HCT116 (cell line): ENCODE measurements around the gene WSCD2. TPM values are rescaled to one million over a fixed set of nuclear protein-coding genes. Genes with fewer than 3 reads are reported as not detected.

Experiments used
- ATAC-seq: fragments of 200-7000 bp; cut with Tn5 transposase; 2 replicates; pipeline ENCODE4 v1.9.1; 2020; ENCODE audit warnings: mild to moderate bottlenecking, moderate library complexity
- BruUV-seq: library from RNA; stranded (reverse); fragments of 400-500 nt; replicated peaks from 2 replicates; lab custom pipeline; 2021; lab: Mats Ljungman, UMichigan
- CTCF ChIA-PET: fragments of 300-600 bp; sonication (Branson Sonifier 250); formaldehyde crosslinking; loops from one replicate; lab custom pipeline; 2021; ENCODE audit warnings: antibody characterized with exemption; lab: Charles Lee
- POLR2A ChIA-PET: fragments of 300-600, 350-600 bp; sonication (Branson Sonifier 250); formaldehyde crosslinking; loops from one replicate; lab custom pipeline; 2021; ENCODE audit warnings: antibody characterized with exemption; lab: Charles Lee
- RAD21 ChIA-PET, 2 experiments: fragments of 300-600 bp; sonication (Branson Sonifier 250); formaldehyde crosslinking; loops; one replicate each; lab custom pipeline; 2023; ENCODE audit warnings: low total read pairs in 2 of 2; ENCODE audit not compliant: uncharacterized antibody in 2 of 2, unreplicated experiment in 2 of 2, low non-redundant PET in 1 of 2; lab: Charles Lee
- DNase-seq: peaks from one replicate; pipeline ENCODE4 v3.0.0-alpha.2; 2010; ENCODE audit warnings: low read depth, low spot score
- H2AFZ ChIP-seq: fragments of 200-600 bp; shearing (Covaris generic), sonication (generic); 2 replicates; pipeline ENCODE4 v1.6.1; 2017; ENCODE audit warnings: low read depth, mixed run types, mixed read lengths, antibody characterized with exemption, low read length; ENCODE audit not compliant: poor library complexity, severe bottlenecking
- H3K27ac ChIP-seq: 2 replicates; pipeline ENCODE4 v1.5.1; 2012; ENCODE audit warnings: low read depth, low read length
- H3K27me3 ChIP-seq: fragments of 200-600 bp; sonication (generic); 2 replicates; pipeline ENCODE4 v1.6.1; 2016; ENCODE audit warnings: mixed run types, low read length, mixed read lengths; ENCODE audit not compliant: insufficient read depth
- H3K36me3 ChIP-seq, 2 experiments: fragments of 200-500 bp in 1 of 2; fragments of 200-600 bp in 1 of 2; sonication (Bioruptor generic) in 1 of 2; sonication (generic) in 1 of 2; 2 replicates each; pipeline versions ENCODE4 v1.5.1 to v1.6.1; 2014 to 2016; ENCODE audit warnings: low read length in 2 of 2, inconsistent platforms in 1 of 2, mixed read lengths in 1 of 2, mixed run types in 1 of 2; ENCODE audit not compliant: insufficient read depth in 2 of 2, control insufficient read depth in 1 of 2
- H3K4me1 ChIP-seq, 2 experiments: fragments of 200-600 bp in 1 of 2; sonication (generic) in 1 of 2; 2 replicates each; pipeline versions ENCODE4 v1.5.1 to v1.6.1; 2012 to 2017; ENCODE audit warnings: low read length in 2 of 2, inconsistent platforms in 1 of 2, mild to moderate bottlenecking in 1 of 2, mixed read lengths in 1 of 2, mixed run types in 1 of 2, moderate library complexity in 1 of 2; ENCODE audit not compliant: insufficient read depth in 2 of 2, control insufficient read depth in 1 of 2
- H3K4me2 ChIP-seq: fragments of 200-600 bp; sonication (generic); 2 replicates; pipeline ENCODE4 v1.6.1; 2017; ENCODE audit warnings: mixed run types, low read length, mixed read lengths
- H3K4me3 ChIP-seq, 2 experiments: fragments of 200-600 bp in 1 of 2; sonication (generic) in 1 of 2; replicated peaks in 1 of 2; 2 replicates each; pipeline ENCODE4 v1.5.1; 2011 to 2016; ENCODE audit warnings: low read length in 2 of 2, control low read depth in 1 of 2, low read depth in 1 of 2, mild to moderate bottlenecking in 1 of 2, mixed read lengths in 1 of 2, mixed run types in 1 of 2
- H3K79me2 ChIP-seq: fragments of 200-600 bp; sonication (generic); 2 replicates; pipeline ENCODE4 v1.6.1; 2017; ENCODE audit warnings: mild to moderate bottlenecking, mixed run types, low read length, moderate library complexity, mixed read lengths; ENCODE audit not compliant: insufficient read depth
- H3K9ac ChIP-seq: fragments of 200-600 bp; sonication (generic); 2 replicates; pipeline ENCODE4 v1.6.1; 2016; ENCODE audit warnings: low read length, mixed read lengths
- H3K9me2 ChIP-seq: fragments of 200-600 bp; sonication (generic), shearing (Covaris generic); 2 replicates; pipeline ENCODE4 v1.6.1; 2017; ENCODE audit warnings: mixed run types, mild to moderate bottlenecking, moderate library complexity; ENCODE audit not compliant: insufficient read depth
- H3K9me3 ChIP-seq, 2 experiments: fragments of 200-500 bp in 1 of 2; fragments of 200-600 bp in 1 of 2; sonication (Bioruptor generic) in 1 of 2; sonication (generic) in 1 of 2; 2 replicates each; pipeline ENCODE4 v1.6.1; 2014 to 2017; ENCODE audit warnings: low read length in 2 of 2, mixed read lengths in 2 of 2, inconsistent platforms in 1 of 2, low read depth in 1 of 2, mild to moderate bottlenecking in 1 of 2, mixed run types in 1 of 2, moderate library complexity in 1 of 2; ENCODE audit not compliant: control insufficient read depth in 1 of 2, insufficient read depth in 1 of 2
- H4K20me1 ChIP-seq: fragments of 200-600 bp; sonication (generic), shearing (Covaris generic); 2 replicates; pipeline ENCODE4 v1.6.1; 2017; ENCODE audit warnings: mixed run types, mild to moderate bottlenecking, moderate library complexity; ENCODE audit not compliant: insufficient read depth
- CBX3 ChIP-seq: IDR thresholded peaks from 2 replicates; pipeline ENCODE4 v1.6.1; 2012; ENCODE audit warnings: low read depth
- CEBPB ChIP-seq: IDR thresholded peaks from 2 replicates; pipeline ENCODE4 v1.6.1; 2012; ENCODE audit warnings: low read depth
- CTCF ChIP-seq, 3 experiments: fragments of 200-600 bp in 1 of 3; sonication (generic) in 1 of 3; IDR thresholded peaks in 2 of 3; conservative IDR thresholded peaks in 1 of 3; 2 replicates each; pipeline ENCODE4 v1.5.1; 2012 to 2017; ENCODE audit warnings: low read depth in 2 of 3, low read length in 2 of 3, antibody characterized with exemption in 1 of 3, borderline replicate concordance in 1 of 3, control low read depth in 1 of 3, mild to moderate bottlenecking in 1 of 3, mixed read lengths in 1 of 3, mixed run types in 1 of 3, moderate library complexity in 1 of 3; ENCODE audit not compliant: insufficient read depth in 1 of 3
- EGR1 ChIP-seq: IDR thresholded peaks from 2 replicates; pipeline ENCODE4 v1.6.1; 2012; ENCODE audit warnings: low read depth
- ELF1 ChIP-seq: IDR thresholded peaks from 2 replicates; pipeline ENCODE4 v1.6.1; 2012; ENCODE audit warnings: low read depth, borderline replicate concordance
- EZH2phosphoT487 ChIP-seq: fragments of 200-600 bp; IDR thresholded peaks from 2 replicates; pipeline ENCODE4 v1.6.1; 2018; ENCODE audit warnings: antibody characterized with exemption, borderline replicate concordance
- FOSL1 ChIP-seq: IDR thresholded peaks from 2 replicates; pipeline ENCODE4 v1.6.1; 2012; ENCODE audit warnings: low read depth
- POLR2A ChIP-seq: IDR thresholded peaks from 2 replicates; pipeline ENCODE4 v1.7.0; 2011; ENCODE audit warnings: borderline replicate concordance; ENCODE audit not compliant: insufficient read depth, insufficient read length; ENCODE audit errors: extremely low read depth
- POLR2AphosphoS5 ChIP-seq: IDR thresholded peaks from 2 replicates; pipeline ENCODE4 v1.6.1; 2011; ENCODE audit warnings: mild to moderate bottlenecking, low read depth, low read length, moderate library complexity
- RAD21 ChIP-seq: IDR thresholded peaks from 2 replicates; pipeline ENCODE4 v1.6.1; 2012; ENCODE audit warnings: low read depth, mild to moderate bottlenecking
- SIN3A ChIP-seq: IDR thresholded peaks from 2 replicates; pipeline ENCODE4 v1.6.1; 2012; ENCODE audit warnings: low read depth
- SP1 ChIP-seq: IDR thresholded peaks from 2 replicates; pipeline ENCODE4 v1.6.1; 2012; ENCODE audit warnings: low read depth
- SRF ChIP-seq: IDR thresholded peaks from 2 replicates; pipeline ENCODE4 v1.6.1; 2012; ENCODE audit warnings: low read depth
- TCF7L2 ChIP-seq: IDR thresholded peaks from 2 replicates; pipeline ENCODE4 v1.7.0; 2011; ENCODE audit warnings: borderline replicate concordance, inconsistent platforms; ENCODE audit not compliant: insufficient read depth, insufficient read length; ENCODE audit errors: extremely low read depth
- YY1 ChIP-seq: IDR thresholded peaks from 2 replicates; pipeline ENCODE4 v1.6.1; 2011; ENCODE audit warnings: low read length, low read depth, moderate library complexity, mild to moderate bottlenecking; ENCODE audit not compliant: insufficient replicate concordance; ENCODE audit errors: extremely low read depth
- ZFX ChIP-seq: fragments of 450-650 bp; IDR thresholded peaks from 2 replicates; pipeline ENCODE4 v1.6.1; 2017
- intact Hi-C: fragments of 100-400 bp; cut with micrococcal nuclease; formaldehyde crosslinking; loops from 2 replicates; pipeline ENCODE4 v1.10.0; 2022
- total RNA-seq: library from RNA; stranded (reverse); gene quantifications from one replicate; pipeline ENCODE4 v1.2.1, GENCODE V29; 2021; ENCODE audit not compliant: unreplicated experiment
- TF ChIP-seq, protein P1 (sequence below): IDR thresholded peaks from 2 replicates; pipeline ENCODE4 v1.6.1; 2012; ENCODE audit warnings: low read depth
- TF ChIP-seq, protein P2 (sequence below): IDR thresholded peaks from 2 replicates; pipeline ENCODE4 v1.6.1; 2012

Gene WSCD2
- total RNA-seq, 1 experiment from 2014 or later: 0.05 TPM

GRCh38 chr12:108295641-108296040 lies 166.6 kb downstream of the WSCD2 start (continued):
- TF ChIP-seq, protein P1, sequence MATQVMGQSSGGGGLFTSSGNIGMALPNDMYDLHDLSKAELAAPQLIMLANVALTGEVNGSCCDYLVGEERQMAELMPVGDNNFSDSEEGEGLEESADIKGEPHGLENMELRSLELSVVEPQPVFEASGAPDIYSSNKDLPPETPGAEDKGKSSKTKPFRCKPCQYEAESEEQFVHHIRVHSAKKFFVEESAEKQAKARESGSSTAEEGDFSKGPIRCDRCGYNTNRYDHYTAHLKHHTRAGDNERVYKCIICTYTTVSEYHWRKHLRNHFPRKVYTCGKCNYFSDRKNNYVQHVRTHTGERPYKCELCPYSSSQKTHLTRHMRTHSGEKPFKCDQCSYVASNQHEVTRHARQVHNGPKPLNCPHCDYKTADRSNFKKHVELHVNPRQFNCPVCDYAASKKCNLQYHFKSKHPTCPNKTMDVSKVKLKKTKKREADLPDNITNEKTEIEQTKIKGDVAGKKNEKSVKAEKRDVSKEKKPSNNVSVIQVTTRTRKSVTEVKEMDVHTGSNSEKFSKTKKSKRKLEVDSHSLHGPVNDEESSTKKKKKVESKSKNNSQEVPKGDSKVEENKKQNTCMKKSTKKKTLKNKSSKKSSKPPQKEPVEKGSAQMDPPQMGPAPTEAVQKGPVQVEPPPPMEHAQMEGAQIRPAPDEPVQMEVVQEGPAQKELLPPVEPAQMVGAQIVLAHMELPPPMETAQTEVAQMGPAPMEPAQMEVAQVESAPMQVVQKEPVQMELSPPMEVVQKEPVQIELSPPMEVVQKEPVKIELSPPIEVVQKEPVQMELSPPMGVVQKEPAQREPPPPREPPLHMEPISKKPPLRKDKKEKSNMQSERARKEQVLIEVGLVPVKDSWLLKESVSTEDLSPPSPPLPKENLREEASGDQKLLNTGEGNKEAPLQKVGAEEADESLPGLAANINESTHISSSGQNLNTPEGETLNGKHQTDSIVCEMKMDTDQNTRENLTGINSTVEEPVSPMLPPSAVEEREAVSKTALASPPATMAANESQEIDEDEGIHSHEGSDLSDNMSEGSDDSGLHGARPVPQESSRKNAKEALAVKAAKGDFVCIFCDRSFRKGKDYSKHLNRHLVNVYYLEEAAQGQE: no peak
- TF ChIP-seq FOSL1 (no peak), POLR2A (no peak), ZFX (no peak), CTCF (IDR thresholded peaks at IDR 0.05 in 2 of 3, conservative IDR thresholded peaks at IDR 0.05 in 1 of 3; ENCODE audit: borderline replicate concordance in 1 of 3, insufficient read depth in 1 of 3, low read depth in 2 of 3, low read length in 2 of 3) (no peak), SIN3A (no peak)
- TF ChIP-seq, all 23 proteins: peak for 0

DNA sequence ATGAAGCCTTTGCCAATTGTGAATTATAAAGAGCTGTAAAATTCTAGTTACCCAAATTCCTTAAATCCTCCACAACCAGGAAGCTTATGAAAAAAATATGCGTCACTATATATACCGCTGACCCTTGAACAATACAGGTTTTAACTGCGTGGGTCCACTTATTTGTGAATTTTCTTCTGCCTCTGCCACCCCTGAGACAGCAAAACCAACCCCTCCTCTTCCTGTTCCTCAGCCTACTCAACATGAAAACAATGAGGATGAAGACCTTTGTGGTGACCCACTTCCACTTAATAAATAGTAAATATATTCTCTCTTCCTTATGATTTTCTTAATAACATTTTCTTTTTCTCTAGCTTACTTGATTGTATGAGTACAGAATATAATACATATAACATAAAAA lies 167.9 kb downstream of the WSCD2 start:
- Histone ChIP-seq H3K4me1 (peaks cover 1 to 4% of the 10 kb centered on the region in 2 experiments; a peak in 3 of 4 replicates), H3K27ac (no peak overlapping the region), H3K4me2 (no peak overlapping the region), H3K4me3 (no peak overlapping the region), H3K79me2 (no peaks in the 10 kb centered on the region), H3K27me3 (peaks cover 44% of the 10 kb centered on the region), H3K9ac (no peak overlapping the region), H3K9me2 (no peaks in the 10 kb centered on the region), H3K36me3 (no peaks in the 10 kb centered on the region), H2AFZ (no peak overlapping the region), H4K20me1 (no peaks in the 10 kb centered on the region), H3K9me3 (no peaks in the 10 kb centered on the region)
- ChIA-PET POLR2A (no interaction called here), CTCF (no interaction called here), RAD21 (no interaction called here)
- DNase-seq: no peak
- ATAC-seq: no peak
- intact Hi-C loops: no loop called here
- no peak for TF ChIP-seq POLR2AphosphoS5
- no peak for TF ChIP-seq SRF
- TF ChIP-seq EZH2phosphoT487: no peak
- TF ChIP-seq FOSL1: no peak
- TF ChIP-seq, protein P2, sequence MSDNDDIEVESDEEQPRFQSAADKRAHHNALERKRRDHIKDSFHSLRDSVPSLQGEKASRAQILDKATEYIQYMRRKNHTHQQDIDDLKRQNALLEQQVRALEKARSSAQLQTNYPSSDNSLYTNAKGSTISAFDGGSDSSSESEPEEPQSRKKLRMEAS: no peak
- TF ChIP-seq ZFX: no peak
- no peak for TF ChIP-seq CEBPB
- TF ChIP-seq ELF1: no peak
- no peak for TF ChIP-seq CBX3
- TF ChIP-seq SIN3A: no peak
- no peak for TF ChIP-seq RAD21
- TF ChIP-seq SP1: no peak
- no peak for TF ChIP-seq TCF7L2
- TF ChIP-seq EGR1: no peak
- no peak for TF ChIP-seq YY1
- BruUV-seq: no TSS peak
